PC-3 (cell line): ENCODE data around the gene USP17L27. TPM values are rescaled to one million over a fixed set of nuclear protein-coding genes. Genes with fewer than 3 reads are reported as not detected.
A peak's percentile ranks its signal among the peaks of the same experiment; 100 is the strongest.
"Not testable (repeated sequence)": the region's sequence is repeated elsewhere in the genome, so short reads cannot be mapped to it uniquely, and the experiment has no call there.

Experiments used
- ATAC-seq: fragments of 200-7000 bp; cut with Tn5 transposase; 2 replicates; pipeline ENCODE4 v1.9.1; 2020; ENCODE audit warnings: mild to moderate bottlenecking, moderate library complexity
- BruUV-seq: library from RNA; stranded (reverse); fragments of 400-500 nt; replicated peaks from 2 replicates; lab custom pipeline; 2021; lab: Mats Ljungman, UMichigan
- CTCF ChIA-PET: fragments of 300-600 bp; sonication (Branson Sonifier 250); formaldehyde crosslinking; loops from one replicate; lab custom pipeline; 2022; ENCODE audit warnings: antibody characterized with exemption; lab: Charles Lee
- POLR2A ChIA-PET: fragments of 300-600 bp; sonication (Branson Sonifier 250); formaldehyde crosslinking; loops from one replicate; lab custom pipeline; 2022; ENCODE audit warnings: antibody characterized with exemption; ENCODE audit not compliant: unreplicated experiment; lab: Charles Lee
- DNase-seq: peaks from one replicate; pipeline ENCODE4 v3.0.0-alpha.2; 2015
- H2AFZ ChIP-seq: fragments of 300-600 bp; sonication (generic); 2 replicates; pipeline ENCODE4 v1.6.0; 2016; ENCODE audit warnings: antibody characterized with exemption, low read length
- H3F3A ChIP-seq: fragments of 300-600 bp; sonication (generic); one replicate; pipeline ENCODE4 v1.6.0; 2017; ENCODE audit warnings: antibody characterized with exemption, low read length, control low read depth, mild to moderate bottlenecking; ENCODE audit not compliant: unreplicated experiment
- H3K27ac ChIP-seq: fragments of 300-600 bp; sonication (generic); 2 replicates; pipeline ENCODE4 v1.5.1; 2016; ENCODE audit warnings: mild to moderate bottlenecking, low read length
- H3K27me3 ChIP-seq: fragments of 300-600 bp; sonication (generic); 2 replicates; pipeline ENCODE4 v1.6.1; 2016; ENCODE audit warnings: low read length, mixed read lengths
- H3K36me3 ChIP-seq: fragments of 300-600 bp; sonication (generic); 2 replicates; pipeline ENCODE4 v1.6.1; 2016; ENCODE audit warnings: low read depth, mixed run types, low read length, mixed read lengths
- H3K4me1 ChIP-seq: fragments of 300-600 bp; sonication (generic); 2 replicates; pipeline ENCODE4 v1.5.1; 2016; ENCODE audit warnings: low read length; ENCODE audit not compliant: insufficient read depth
- H3K4me2 ChIP-seq: fragments of 300-600 bp; sonication (generic); 2 replicates; pipeline ENCODE4 v1.6.0; 2016; ENCODE audit warnings: low read length
- H3K4me3 ChIP-seq: fragments of 300-600 bp; sonication (generic); 2 replicates; pipeline ENCODE4 v1.5.1; 2016; ENCODE audit warnings: mild to moderate bottlenecking, low read length, mixed read lengths
- H3K79me2 ChIP-seq: fragments of 300-600 bp; sonication (generic); 2 replicates; pipeline ENCODE4 v1.6.1; 2017; ENCODE audit warnings: low read length, mixed read lengths
- H3K9ac ChIP-seq: fragments of 300-600 bp; sonication (generic); 2 replicates; pipeline ENCODE4 v1.6.0; 2016; ENCODE audit warnings: mild to moderate bottlenecking, low read length
- H3K9me2 ChIP-seq: fragments of 300-600 bp; sonication (generic); replicated peaks from 2 replicates; pipeline ENCODE4 v1.6.1; 2016; ENCODE audit warnings: mixed run types, low read length, mixed read lengths
- H3K9me3 ChIP-seq: fragments of 300-600 bp; sonication (generic); 2 replicates; pipeline ENCODE4 v1.6.1; 2016; ENCODE audit warnings: low read length, mixed read lengths
- H4K20me1 ChIP-seq: fragments of 300-600 bp; sonication (generic); 2 replicates; pipeline ENCODE4 v1.6.1; 2016; ENCODE audit warnings: low read length, mixed read lengths
- CTCF ChIP-seq: fragments of 300-600 bp; sonication (generic); conservative IDR thresholded peaks from 2 replicates; pipeline ENCODE4 v1.5.1; 2017; ENCODE audit warnings: antibody characterized with exemption, low read depth, mild to moderate bottlenecking, low read length
- EZH2 ChIP-seq: fragments of 300-600 bp; sonication (generic); IDR thresholded peaks from one replicate; pipeline ENCODE4 v1.6.1; 2017; ENCODE audit warnings: antibody characterized with exemption, mild to moderate bottlenecking, low read length; ENCODE audit not compliant: unreplicated experiment
- EZH2phosphoT487 ChIP-seq: fragments of 300-600 bp; sonication (generic); IDR thresholded peaks from 2 replicates; pipeline ENCODE4 v1.6.1; 2018; ENCODE audit warnings: mild to moderate bottlenecking, antibody characterized with exemption, low read length, borderline replicate concordance
- intact Hi-C: fragments of 100-400 bp; cut with micrococcal nuclease; formaldehyde crosslinking; loops from 2 replicates; pipeline ENCODE4 v1.9.0; 2023
- total RNA-seq: library from RNA; depleted of rRNA; stranded (reverse); fragments of >200 nt; gene quantifications from 2 replicates; pipeline ENCODE4 v1.2.3, GENCODE V29; 2014; rRNA removed

Gene USP17L27
- total RNA-seq, 1 experiment from 2014 or later = not detected

- H3K27ac ChIP-seq, H3K9me2 ChIP-seq, H4K20me1 ChIP-seq, BruUV-seq, H3F3A ChIP-seq, intact Hi-C loops, H3K4me3 ChIP-seq, ATAC-seq, H3K9ac ChIP-seq, H3K4me1 ChIP-seq, H2AFZ ChIP-seq, H3K27me3 ChIP-seq, H3K79me2 ChIP-seq, CTCF ChIA-PET, H3K36me3 ChIP-seq, DNase-seq, H3K9me3 ChIP-seq, POLR2A ChIA-PET: not testable (repeated sequence)
- H3K4me2 ChIP-seq = 0 out of 2 replicates have a peak overlapping the region, but pooled peaks have one; percentile 44
- TF ChIP-seq CTCF = peak; percentile 30; the same call in 1 of the 2 replicates
These were observed 37.1 kb downstream of the USP17L27 start for GRCh38 chr4:9381012-9381534.

GRCh38 chr4:9384126-9384525 is 40.2 kb downstream of the USP17L27 start:
- no peaks in the 10 kb centered on the region for H3K4me1 ChIP-seq
- ATAC-seq = no peak
- H3K4me2 ChIP-seq = no peak overlapping the region
- H3K9ac ChIP-seq = no peak overlapping the region
- no peak overlapping the region for H3K27ac ChIP-seq
- no peak overlapping the region for H2AFZ ChIP-seq
- ChIA-PET CTCF (no interaction called here), POLR2A (no interaction called here)
- DNase-seq = no peak
- no peak overlapping the region for H3K4me3 ChIP-seq
- H3K79me2 ChIP-seq = no peaks in the 10 kb centered on the region
- no peaks in the 10 kb centered on the region for H3K9me2 ChIP-seq
- H4K20me1 ChIP-seq = no peaks in the 10 kb centered on the region
- H3F3A ChIP-seq = no peaks in the 10 kb centered on the region
- BruUV-seq = no TSS peak
- H3K27me3 ChIP-seq = no peaks in the 10 kb centered on the region
- TF ChIP-seq EZH2 (no peak), CTCF (no peak), EZH2phosphoT487 (no peak)
- no peaks in the 10 kb centered on the region for H3K9me3 ChIP-seq
- intact Hi-C loops = no loop called here
- no peaks in the 10 kb centered on the region for H3K36me3 ChIP-seq

GRCh38 chr4:9389001-9389400 is 45.1 kb downstream of the USP17L27 start:
- H3K27ac ChIP-seq, H3K4me2 ChIP-seq, H3K36me3 ChIP-seq, DNase-seq, H3K9me3 ChIP-seq, H3K79me2 ChIP-seq, H3K4me3 ChIP-seq, H3K27me3 ChIP-seq, H3K9ac ChIP-seq, ATAC-seq, H3F3A ChIP-seq, H3K9me2 ChIP-seq, POLR2A ChIA-PET, H3K4me1 ChIP-seq, intact Hi-C loops, H4K20me1 ChIP-seq, BruUV-seq, H2AFZ ChIP-seq, CTCF ChIA-PET: not testable (repeated sequence)

Other genes with a start within 250 kb of the USP17L27 start
- not detected in 2 replicates for gene FAM90A26, start 173.7 kb upstream of the USP17L27 start, total RNA-seq
- gene USP17L10, start 133.5 kb upstream of the USP17L27 start, total RNA-seq = not detected in 2 replicates
- gene USP17L11, start 128.7 kb upstream of the USP17L27 start, total RNA-seq = not detected in 2 replicates
- gene USP17L12, start 124.0 kb upstream of the USP17L27 start, total RNA-seq = not detected in 2 replicates
- gene USP17L13, start 119.3 kb upstream of the USP17L27 start, total RNA-seq = not detected in 2 replicates
- gene USP17L15, start 109.8 kb upstream of the USP17L27 start, total RNA-seq = not detected in 2 replicates
- not detected in 2 replicates for gene USP17L17, start 100.3 kb upstream of the USP17L27 start, total RNA-seq
- not detected in 2 replicates for gene USP17L18, start 95.5 kb upstream of the USP17L27 start, total RNA-seq
- gene USP17L19, start 90.8 kb upstream of the USP17L27 start, total RNA-seq = not detected in 2 replicates
- not detected in 2 replicates for gene USP17L20, start 86.0 kb upstream of the USP17L27 start, total RNA-seq
- not detected in 2 replicates for gene USP17L21, start 81.3 kb upstream of the USP17L27 start, total RNA-seq
- not detected in 2 replicates for gene USP17L22, start 76.5 kb upstream of the USP17L27 start, total RNA-seq
- gene USP17L24, start 19.0 kb upstream of the USP17L27 start, total RNA-seq = not detected in 2 replicates
- gene USP17L25, start 14.2 kb upstream of the USP17L27 start, total RNA-seq = not detected in 2 replicates
- gene USP17L26, start 9.5 kb upstream of the USP17L27 start, total RNA-seq = not detected in 2 replicates
- gene USP17L5, start 4.7 kb upstream of the USP17L27 start, total RNA-seq = not detected in 2 replicates
- not detected in 2 replicates for gene USP17L28, start 4.7 kb downstream of the USP17L27 start, total RNA-seq
- gene USP17L29, start 9.5 kb downstream of the USP17L27 start, total RNA-seq = not detected in 2 replicates
- gene USP17L30, start 19.0 kb downstream of the USP17L27 start, total RNA-seq = not detected in 2 replicates
- gene DEFB131A, start 100.3 kb downstream of the USP17L27 start, total RNA-seq = not detected in 2 replicates